Activated CD8-positive, alpha-beta memory T cell treated with anti-CD3 and anti-CD28 coated beads, Interleukin-2, amount 50 U/mL, for 24 hours (primary cell): ENCODE data around the gene PLCH1.
"Not testable (repeated sequence)": the region's sequence is repeated elsewhere in the genome, so short reads cannot be mapped to it uniquely, and the experiment has no call there.

Experiments used
- DNase-seq: peaks from one replicate; pipeline ENCODE4 v3.0.0-alpha.2; 2020; ENCODE audit errors: extremely low read depth

The PLCH1 gene

GRCh38 chr3:155646128-155646527 lies 98.7 kb downstream of the PLCH1 start:
- no peak for DNase-seq

- DNase-seq = no peak
Measured at GRCh38 chr3:155643581-155644165, 101.2 kb downstream of the PLCH1 start.

GRCh38 chr3:155641956-155642355 lies 102.9 kb downstream of the PLCH1 start:
- no peak for DNase-seq

GRCh38 chr3:155640098-155640497 lies 104.8 kb downstream of the PLCH1 start:
- no peak for DNase-seq

GRCh38 chr3:155639462-155640055 lies 105.3 kb downstream of the PLCH1 start:
- no peak for DNase-seq

GRCh38 chr3:155638461-155638860 lies 106.4 kb downstream of the PLCH1 start:
- not testable (repeated sequence) for DNase-seq

GRCh38 chr3:155637567-155637966 lies 107.3 kb downstream of the PLCH1 start:
- no peak for DNase-seq

GRCh38 chr3:155635056-155635455 lies 109.8 kb downstream of the PLCH1 start:
- DNase-seq = no peak

- DNase-seq = no peak
Measured at GRCh38 chr3:155634121-155634719, 110.7 kb downstream of the PLCH1 start.

- DNase-seq = no peak
Measured at GRCh38 chr3:155631323-155632019, 113.4 kb downstream of the PLCH1 start.

GRCh38 chr3:155629556-155629955 lies 115.3 kb downstream of the PLCH1 start:
- DNase-seq = no peak

- no peak for DNase-seq
Measured at GRCh38 chr3:155629056-155629455, 115.8 kb downstream of the PLCH1 start.

GRCh38 chr3:155622647-155623046 lies 122.2 kb downstream of the PLCH1 start:
- not testable (repeated sequence) for DNase-seq

- not testable (repeated sequence) for DNase-seq
Measured at GRCh38 chr3:155620552-155620951, 124.3 kb downstream of the PLCH1 start.

GRCh38 chr3:155619118-155619915 lies 125.6 kb downstream of the PLCH1 start:
- DNase-seq = no peak

- no peak for DNase-seq
Measured at GRCh38 chr3:155618543-155618942, 126.3 kb downstream of the PLCH1 start.

- no peak for DNase-seq
Measured at GRCh38 chr3:155617346-155617925, 127.4 kb downstream of the PLCH1 start.

GRCh38 chr3:155615141-155615540 lies 129.7 kb downstream of the PLCH1 start:
- DNase-seq = not testable (repeated sequence)

GRCh38 chr3:155614410-155614809 lies 130.5 kb downstream of the PLCH1 start:
- DNase-seq = not testable (repeated sequence)

- DNase-seq = no peak
Measured at GRCh38 chr3:155611456-155611855, 133.4 kb downstream of the PLCH1 start.

- DNase-seq = no peak
Measured at GRCh38 chr3:155609586-155609985, 135.3 kb downstream of the PLCH1 start.
